Ramos (cell line): ENCODE results near the gene KLHL29.
"Not testable (repeated sequence)": the region's sequence is repeated elsewhere in the genome, so short reads cannot be mapped to it uniquely, and the experiment has no call there.

Experiments
- in situ Hi-C: fragments of 300-500 bp; cut with MboI; formaldehyde crosslinking; loops from one replicate; pipeline ENCODE4 v1.14.3; 2022; ENCODE audit warnings: low sequenced_read_pairs; ENCODE audit not compliant: unreplicated experiment

KLHL29 gene

GRCh38 chr2:23384551-23385343 is at the start of gene KLHL29:
KLHL29 (plus strand) TSS chr2:23385179; CDS start chr2:23562197, 177,018 bp downstream.
- in situ Hi-C loops, result no loop called here

- in situ Hi-C loops, result no loop called here
Observed at GRCh38 chr2:23335550-23335949, 49.4 kb upstream of the KLHL29 start.

GRCh38 chr2:23342075-23342474 is 42.9 kb upstream of the KLHL29 start:
- in situ Hi-C loops, result no loop called here

- in situ Hi-C loops, result no loop called here
Observed at GRCh38 chr2:23346029-23346428, 39.0 kb upstream of the KLHL29 start.

- in situ Hi-C loops, result no loop called here
Observed at GRCh38 chr2:23346781-23347180, 38.2 kb upstream of the KLHL29 start.

- in situ Hi-C loops, result no loop called here
Observed at GRCh38 chr2:23347471-23348092, 37.4 kb upstream of the KLHL29 start.

- in situ Hi-C loops, result not testable (repeated sequence)
Observed at GRCh38 chr2:23348093-23348481, 36.9 kb upstream of the KLHL29 start.

- in situ Hi-C loops, result no loop called here
Observed at GRCh38 chr2:23349508-23349907, 35.5 kb upstream of the KLHL29 start.

GRCh38 chr2:23350041-23350791 is 34.8 kb upstream of the KLHL29 start:
- in situ Hi-C loops, result no loop called here

- in situ Hi-C loops, result no loop called here
Observed at GRCh38 chr2:23350792-23351355, 34.1 kb upstream of the KLHL29 start.

- in situ Hi-C loops, result no loop called here
Observed at GRCh38 chr2:23351388-23352141, 33.4 kb upstream of the KLHL29 start.

GRCh38 chr2:23354554-23354953 is 30.4 kb upstream of the KLHL29 start:
- in situ Hi-C loops, result no loop called here

GRCh38 chr2:23355001-23355400 is 30.0 kb upstream of the KLHL29 start:
- in situ Hi-C loops, result no loop called here

- in situ Hi-C loops, result no loop called here
Observed at GRCh38 chr2:23356711-23357110, 28.3 kb upstream of the KLHL29 start.

GRCh38 chr2:23359631-23360567 is 25.1 kb upstream of the KLHL29 start:
- in situ Hi-C loops, result no loop called here

GRCh38 chr2:23360571-23361125 is 24.3 kb upstream of the KLHL29 start:
- in situ Hi-C loops, result no loop called here

- in situ Hi-C loops, result no loop called here
Observed at GRCh38 chr2:23361152-23361551, 23.8 kb upstream of the KLHL29 start.

- in situ Hi-C loops, result no loop called here
Observed at GRCh38 chr2:23363268-23363667, 21.7 kb upstream of the KLHL29 start.

GRCh38 chr2:23363831-23364230 is 21.1 kb upstream of the KLHL29 start:
- in situ Hi-C loops, result no loop called here
